Astrocyte of the spinal cord (primary cell): ENCODE data around the gene TRERF1.

Experiments used
- DNase-seq: peaks from one replicate; pipeline ENCODE4 v3.0.0; 2011; ENCODE audit warnings: low read depth, low spot score
- H3K4me3 ChIP-seq: 2 replicates; pipeline ENCODE4 v1.5.1; 2011; ENCODE audit warnings: low read depth, mild to moderate bottlenecking, low read length, moderate library complexity
- in situ Hi-C: cut with HindIII; loops from 2 replicates; pipeline ENCODE4 v1.10.0; 2017; ENCODE audit warnings: low sequenced_read_pairs
- TF ChIP-seq, protein P1 (sequence below): IDR thresholded peaks from 2 replicates; pipeline ENCODE4 v1.5.1; 2012; ENCODE audit warnings: low read depth, mild to moderate bottlenecking, low read length, inconsistent platforms

TRERF1 gene

DNA sequence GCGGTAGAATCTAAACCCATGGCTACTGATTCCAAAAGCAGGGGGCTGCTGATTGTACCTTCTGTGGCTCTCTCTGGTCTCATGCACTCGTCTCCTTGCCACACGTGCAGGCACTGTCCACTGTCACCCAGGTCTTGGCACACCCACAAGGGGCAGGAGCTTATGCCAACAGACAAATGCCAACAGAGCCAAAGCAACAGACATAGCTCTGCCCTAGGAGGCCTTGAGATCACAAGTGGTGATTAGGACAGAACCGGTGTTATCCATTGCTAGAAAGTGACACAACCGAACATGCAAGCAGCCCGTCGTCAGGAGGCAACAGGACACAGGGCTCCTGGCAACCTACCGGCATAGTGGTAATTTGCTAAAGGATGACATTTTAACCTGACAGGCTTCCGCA lies 197.2 kb downstream of the TRERF1 start:
- no peak for DNase-seq
- no peak overlapping the region for H3K4me3 ChIP-seq
- TF ChIP-seq, protein P1, sequence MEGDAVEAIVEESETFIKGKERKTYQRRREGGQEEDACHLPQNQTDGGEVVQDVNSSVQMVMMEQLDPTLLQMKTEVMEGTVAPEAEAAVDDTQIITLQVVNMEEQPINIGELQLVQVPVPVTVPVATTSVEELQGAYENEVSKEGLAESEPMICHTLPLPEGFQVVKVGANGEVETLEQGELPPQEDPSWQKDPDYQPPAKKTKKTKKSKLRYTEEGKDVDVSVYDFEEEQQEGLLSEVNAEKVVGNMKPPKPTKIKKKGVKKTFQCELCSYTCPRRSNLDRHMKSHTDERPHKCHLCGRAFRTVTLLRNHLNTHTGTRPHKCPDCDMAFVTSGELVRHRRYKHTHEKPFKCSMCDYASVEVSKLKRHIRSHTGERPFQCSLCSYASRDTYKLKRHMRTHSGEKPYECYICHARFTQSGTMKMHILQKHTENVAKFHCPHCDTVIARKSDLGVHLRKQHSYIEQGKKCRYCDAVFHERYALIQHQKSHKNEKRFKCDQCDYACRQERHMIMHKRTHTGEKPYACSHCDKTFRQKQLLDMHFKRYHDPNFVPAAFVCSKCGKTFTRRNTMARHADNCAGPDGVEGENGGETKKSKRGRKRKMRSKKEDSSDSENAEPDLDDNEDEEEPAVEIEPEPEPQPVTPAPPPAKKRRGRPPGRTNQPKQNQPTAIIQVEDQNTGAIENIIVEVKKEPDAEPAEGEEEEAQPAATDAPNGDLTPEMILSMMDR: no peak
- in situ Hi-C loops: no loop called here

DNA sequence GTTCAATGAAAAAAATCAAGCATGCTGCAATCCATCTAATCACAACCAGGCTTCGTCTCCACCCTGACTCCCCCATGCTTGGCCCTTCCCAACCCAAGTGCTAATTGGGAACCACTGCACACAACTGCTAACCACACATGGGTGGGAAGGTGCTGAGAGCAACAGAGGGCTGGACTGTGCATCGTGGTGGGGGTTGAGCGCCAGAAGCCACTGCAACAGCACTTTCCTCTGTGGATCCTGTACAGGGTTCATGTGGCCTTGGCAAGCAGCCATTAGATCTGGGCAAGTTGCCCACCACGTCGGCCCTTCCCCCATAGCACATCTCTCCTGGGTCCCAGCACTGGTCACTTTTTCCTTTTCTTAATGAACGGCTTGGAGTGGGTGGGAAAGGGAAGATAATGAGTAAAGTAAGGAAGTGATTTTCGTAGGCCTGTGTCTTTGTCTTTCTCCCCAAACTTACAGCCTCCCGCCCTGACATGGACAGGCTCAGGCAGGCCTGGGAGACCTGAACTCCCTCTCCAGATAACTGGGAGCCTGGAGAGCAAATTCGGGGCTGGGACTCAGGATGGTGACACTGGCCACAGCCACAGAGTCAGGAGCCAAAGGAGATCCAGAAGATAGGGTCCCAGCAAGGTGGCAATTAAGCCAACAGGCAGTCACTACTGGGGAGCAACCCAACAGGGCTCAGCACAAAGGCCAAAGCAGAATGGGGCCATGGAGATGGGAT lies 199.7 kb downstream of the TRERF1 start:
- no peak overlapping the region for H3K4me3 ChIP-seq
- TF ChIP-seq, protein P1: no peak
- DNase-seq: peak; percentile 25
- in situ Hi-C loops: no loop called here

DNA sequence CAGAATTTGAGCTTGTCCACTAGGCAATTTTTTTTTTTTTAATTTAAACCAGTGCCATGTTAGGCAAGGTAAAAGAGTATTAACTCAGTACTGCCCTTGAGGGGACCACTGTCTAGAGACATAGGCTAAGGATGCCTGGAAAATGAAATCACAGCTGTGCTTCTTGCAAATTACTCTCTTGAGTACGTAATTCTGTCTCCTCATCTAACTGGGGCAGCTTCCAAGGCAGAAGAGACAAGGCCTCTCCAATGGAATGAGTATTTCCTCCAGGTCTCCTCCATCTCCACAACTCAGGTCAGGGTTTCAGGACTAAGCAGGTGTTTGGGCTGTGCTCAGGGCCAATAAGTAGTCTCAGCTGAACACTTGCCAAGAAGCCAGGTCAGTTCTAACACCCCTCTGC lies 200.2 kb downstream of the TRERF1 start:
- no peak overlapping the region for H3K4me3 ChIP-seq
- DNase-seq: peak; percentile 23
- TF ChIP-seq, protein P1: no peak
- in situ Hi-C loops: no loop called here

DNA sequence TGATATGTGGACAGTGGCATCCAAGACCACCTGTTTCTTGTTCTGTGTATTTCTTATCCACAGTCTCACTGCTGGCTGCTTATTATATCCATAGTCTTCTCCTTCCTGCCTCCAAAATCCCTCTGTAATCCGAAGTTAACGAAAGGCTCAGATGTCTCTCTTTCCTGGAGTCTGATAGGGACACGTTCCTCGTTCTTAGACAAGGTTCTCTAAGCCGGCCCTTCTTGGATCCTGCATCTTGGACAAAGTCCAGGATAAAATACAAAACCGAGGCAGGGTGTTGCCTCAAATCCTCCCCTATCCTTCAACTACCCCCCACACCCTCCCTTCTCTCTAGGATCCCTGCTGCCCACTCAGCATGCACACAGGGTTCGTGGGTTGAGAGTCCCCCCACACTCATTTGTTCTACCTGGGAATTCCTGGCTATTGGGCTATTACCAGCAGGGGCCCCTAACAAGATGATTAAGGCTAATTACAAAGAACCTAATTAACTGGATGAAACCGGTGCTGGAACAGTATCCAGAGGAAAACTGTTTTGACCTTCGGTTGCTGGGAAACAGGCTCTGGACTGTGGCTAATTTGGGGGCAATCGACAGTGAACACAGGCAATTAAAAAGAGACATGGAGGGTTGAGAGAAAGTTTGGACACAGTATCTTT lies 201.3 kb downstream of the TRERF1 start:
- no peak for DNase-seq
- no peak overlapping the region for H3K4me3 ChIP-seq
- in situ Hi-C loops: no loop called here
- TF ChIP-seq, protein P1: no peak

DNA sequence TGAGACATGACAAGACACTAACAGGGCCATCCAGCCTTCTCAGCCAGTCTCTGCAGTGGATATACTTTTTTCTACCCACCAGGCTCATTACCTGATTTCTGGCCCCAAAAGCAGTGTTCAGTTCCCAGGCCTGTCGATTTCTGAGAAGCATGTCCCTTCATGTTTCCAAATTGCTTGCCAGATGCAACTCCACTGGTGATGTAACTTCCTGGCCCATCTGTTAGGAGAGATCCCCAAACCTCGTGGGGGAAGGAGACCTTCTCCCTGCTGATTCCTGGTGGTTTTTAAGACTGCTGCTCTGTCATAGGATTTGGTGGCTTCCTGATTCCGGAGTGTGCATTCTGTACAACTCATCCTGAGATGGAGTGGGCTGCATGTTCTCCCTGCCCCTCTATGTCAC lies 202.4 kb downstream of the TRERF1 start:
- no peak for DNase-seq
- no peak overlapping the region for H3K4me3 ChIP-seq
- TF ChIP-seq, protein P1: no peak
- in situ Hi-C loops: no loop called here

DNA sequence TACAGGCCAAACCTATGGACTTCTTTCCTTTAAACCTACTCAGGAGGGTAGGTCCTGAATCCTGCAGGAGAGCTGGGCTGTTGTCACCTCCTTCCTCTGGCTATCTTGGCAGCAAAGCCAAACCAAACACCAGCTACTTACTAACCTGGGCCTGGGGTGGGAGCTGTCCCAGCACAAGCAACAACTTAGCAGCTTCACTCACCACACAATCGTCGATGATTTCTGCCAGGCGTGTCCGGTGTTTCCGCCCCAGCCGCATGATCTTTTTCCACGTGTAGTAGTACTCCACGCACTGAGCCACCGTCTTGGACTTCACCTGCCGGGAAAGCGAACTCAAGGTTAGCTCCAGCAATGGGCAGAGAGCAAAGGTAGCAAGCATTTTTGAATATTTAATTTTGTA lies 208.7 kb downstream of the TRERF1 start:
- H3K4me3 ChIP-seq: no peak overlapping the region
- in situ Hi-C loops: no loop called here
- peak; percentile 58 for DNase-seq
- TF ChIP-seq, protein P1: no peak
